T-helper 2 cell treated with Interferon-gamma antibody and Interleukin-4, amounts not matched to agents 100 ng/mL and 5 ng/mL, for 36 hours (primary cell): ENCODE measurements around the gene DLGAP5. TPM values are rescaled to one million over a fixed set of nuclear protein-coding genes. Genes with fewer than 3 reads are reported as not detected.

Experiments used
- intact Hi-C: fragments of 100-400 bp; cut with micrococcal nuclease; formaldehyde crosslinking; loops from one replicate; pipeline ENCODE4 v1.15.1; 2023
- total RNA-seq: library from RNA; stranded (reverse); gene quantifications from 2 replicates; pipeline ENCODE4 v1.2.3, GENCODE V29; 2022

The DLGAP5 gene
- total RNA-seq: 63.4 and 68.1 TPM in 2 replicates

- intact Hi-C loops: loop anchor here (1.0 to 10.0 kb wide), 3 partner anchors 140 to 383 kb away; partner anchors contain the start of gene MAPK1IP1L
Observed at GRCh38 chr14:55191203-55192053, at the start of gene DLGAP5. Gene DLGAP5 (minus strand): TSS chr14:55191585. CDS start chr14:55189179, 2,406 bp downstream.

- intact Hi-C loops: no loop called here
Observed at GRCh38 chr14:55240526-55241178, 49.3 kb upstream of the DLGAP5 start.

- intact Hi-C loops: no loop called here
Observed at GRCh38 chr14:55239320-55239719, 47.9 kb upstream of the DLGAP5 start.

- intact Hi-C loops: no loop called here
Observed at GRCh38 chr14:55238019-55238680, 46.8 kb upstream of the DLGAP5 start.

GRCh38 chr14:55233591-55233990 lies 42.2 kb upstream of the DLGAP5 start:
- intact Hi-C loops: no loop called here

- intact Hi-C loops: no loop called here
Observed at GRCh38 chr14:55228261-55228660, 36.9 kb upstream of the DLGAP5 start.

- intact Hi-C loops: no loop called here
Observed at GRCh38 chr14:55223364-55223763, 32.0 kb upstream of the DLGAP5 start.

- intact Hi-C loops: no loop called here
Observed at GRCh38 chr14:55221968-55222367, 30.6 kb upstream of the DLGAP5 start.

GRCh38 chr14:55221186-55221585 lies 29.8 kb upstream of the DLGAP5 start:
- intact Hi-C loops: no loop called here

GRCh38 chr14:55220230-55220629 lies 28.8 kb upstream of the DLGAP5 start:
- intact Hi-C loops: no loop called here

- intact Hi-C loops: loop anchor here (1.0 kb wide), 3 partner anchors 59 to 218 kb away; partner anchors contain the start of gene FBXO34
Observed at GRCh38 chr14:55212634-55213033, 21.2 kb upstream of the DLGAP5 start.

GRCh38 chr14:55207832-55208231 lies 16.4 kb upstream of the DLGAP5 start:
- intact Hi-C loops: no loop called here

- intact Hi-C loops: no loop called here
Observed at GRCh38 chr14:55206175-55206693, 14.8 kb upstream of the DLGAP5 start.

- intact Hi-C loops: no loop called here
Observed at GRCh38 chr14:55201219-55202101, 10.1 kb upstream of the DLGAP5 start.

- intact Hi-C loops: no loop called here
Observed at GRCh38 chr14:55200651-55201050, 9.3 kb upstream of the DLGAP5 start.

- intact Hi-C loops: loop anchor here (10.0 kb wide), 1 partner anchor 376 kb away; no protein-coding TSS in a partner anchor
Observed at GRCh38 chr14:55198749-55199148, 7.4 kb upstream of the DLGAP5 start.

- intact Hi-C loops: loop anchor here (5.0 to 10.0 kb wide), 2 partner anchors 157 to 380 kb away; no protein-coding TSS in a partner anchor
Observed at GRCh38 chr14:55194656-55195355, 3.4 kb upstream of the DLGAP5 start.

- intact Hi-C loops: loop anchor here (5.0 to 10.0 kb wide), 2 partner anchors 160 to 383 kb away; no protein-coding TSS in a partner anchor
Observed at GRCh38 chr14:55192054-55192621, 753 bp upstream of the DLGAP5 start.

- intact Hi-C loops: loop anchor here (1.0 to 10.0 kb wide), 3 partner anchors 140 to 384 kb away; partner anchors contain the start of gene MAPK1IP1L
Observed at GRCh38 chr14:55190906-55191202, 531 bp downstream of the DLGAP5 start.
